Chondrocyte (in vitro differentiated cells): Measurements from ENCODE around the gene LIMK2. TPM values are rescaled to one million over a fixed set of nuclear protein-coding genes. Genes with fewer than 3 reads are reported as not detected.

Experiments
- DNase-seq: peaks from one replicate; pipeline ENCODE4 v3.0.0; 2021; ENCODE audit warnings: mixed read lengths, low spot score
- H3K27ac Mint-ChIP-seq: one replicate; pipeline ENCODE4 v1.8.0; 2021; ENCODE audit warnings: mild to moderate bottlenecking, moderate library complexity, mixed read lengths; ENCODE audit not compliant: unreplicated experiment
- H3K27me3 Mint-ChIP-seq: 2 replicates; pipeline ENCODE4 v1.8.0; 2021; ENCODE audit warnings: low read depth, mixed read lengths
- H3K36me3 Mint-ChIP-seq: 2 replicates; pipeline ENCODE4 v1.8.0; 2021; ENCODE audit warnings: low read depth, mixed read lengths
- H3K4me1 Mint-ChIP-seq: 2 replicates; pipeline ENCODE4 v1.8.0; 2021; ENCODE audit warnings: low read depth, mild to moderate bottlenecking, mixed read lengths
- H3K4me3 Mint-ChIP-seq: one replicate; pipeline ENCODE4 v1.8.0; 2021; ENCODE audit warnings: mild to moderate bottlenecking, moderate library complexity, mixed read lengths; ENCODE audit not compliant: unreplicated experiment
- H3K9me3 Mint-ChIP-seq: 2 replicates; pipeline ENCODE4 v1.8.0; 2021; ENCODE audit warnings: low read depth, mixed read lengths
- total RNA-seq: library from RNA; stranded (reverse); gene quantifications from 3 replicates; pipeline ENCODE4 v1.2.1, GENCODE V29; 2021
- TF ChIP-seq, protein P1 (sequence below): fragments of 200-600 bp; sonication (generic); IDR thresholded peaks from 2 replicates; pipeline ENCODE4 v1.5.0; 2021; ENCODE audit warnings: antibody characterized with exemption, mild to moderate bottlenecking, moderate library complexity

The LIMK2 gene
- total RNA-seq, 1 donor from 2014 or later = 58.6 TPM

- peaks cover 54% of the 10 kb centered on the region for H3K4me1 Mint-ChIP-seq
- H3K27ac Mint-ChIP-seq = peak overlapping the region; percentile 78
- H3K36me3 Mint-ChIP-seq = peaks cover 7% of the 10 kb centered on the region
- no peak for DNase-seq
- TF ChIP-seq, protein P1, sequence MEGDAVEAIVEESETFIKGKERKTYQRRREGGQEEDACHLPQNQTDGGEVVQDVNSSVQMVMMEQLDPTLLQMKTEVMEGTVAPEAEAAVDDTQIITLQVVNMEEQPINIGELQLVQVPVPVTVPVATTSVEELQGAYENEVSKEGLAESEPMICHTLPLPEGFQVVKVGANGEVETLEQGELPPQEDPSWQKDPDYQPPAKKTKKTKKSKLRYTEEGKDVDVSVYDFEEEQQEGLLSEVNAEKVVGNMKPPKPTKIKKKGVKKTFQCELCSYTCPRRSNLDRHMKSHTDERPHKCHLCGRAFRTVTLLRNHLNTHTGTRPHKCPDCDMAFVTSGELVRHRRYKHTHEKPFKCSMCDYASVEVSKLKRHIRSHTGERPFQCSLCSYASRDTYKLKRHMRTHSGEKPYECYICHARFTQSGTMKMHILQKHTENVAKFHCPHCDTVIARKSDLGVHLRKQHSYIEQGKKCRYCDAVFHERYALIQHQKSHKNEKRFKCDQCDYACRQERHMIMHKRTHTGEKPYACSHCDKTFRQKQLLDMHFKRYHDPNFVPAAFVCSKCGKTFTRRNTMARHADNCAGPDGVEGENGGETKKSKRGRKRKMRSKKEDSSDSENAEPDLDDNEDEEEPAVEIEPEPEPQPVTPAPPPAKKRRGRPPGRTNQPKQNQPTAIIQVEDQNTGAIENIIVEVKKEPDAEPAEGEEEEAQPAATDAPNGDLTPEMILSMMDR = peak; percentile 39
- H3K4me3 Mint-ChIP-seq = no peak overlapping the region
- H3K27me3 Mint-ChIP-seq = no peaks in the 10 kb centered on the region
- peaks cover 2% of the 10 kb centered on the region for H3K9me3 Mint-ChIP-seq
Measured at GRCh38 chr22:31177420-31178162, 34.5 kb upstream of the LIMK2 start.

GRCh38 chr22:31178859-31179258 lies 33.2 kb upstream of the LIMK2 start:
- no peak overlapping the region for H3K27ac Mint-ChIP-seq
- H3K36me3 Mint-ChIP-seq = peaks cover 7% of the 10 kb centered on the region
- no peaks in the 10 kb centered on the region for H3K27me3 Mint-ChIP-seq
- TF ChIP-seq, protein P1 = no peak
- H3K9me3 Mint-ChIP-seq = peaks cover 2% of the 10 kb centered on the region
- H3K4me3 Mint-ChIP-seq = no peak overlapping the region
- H3K4me1 Mint-ChIP-seq = peaks cover 42% of the 10 kb centered on the region
- DNase-seq = no peak

DNA sequence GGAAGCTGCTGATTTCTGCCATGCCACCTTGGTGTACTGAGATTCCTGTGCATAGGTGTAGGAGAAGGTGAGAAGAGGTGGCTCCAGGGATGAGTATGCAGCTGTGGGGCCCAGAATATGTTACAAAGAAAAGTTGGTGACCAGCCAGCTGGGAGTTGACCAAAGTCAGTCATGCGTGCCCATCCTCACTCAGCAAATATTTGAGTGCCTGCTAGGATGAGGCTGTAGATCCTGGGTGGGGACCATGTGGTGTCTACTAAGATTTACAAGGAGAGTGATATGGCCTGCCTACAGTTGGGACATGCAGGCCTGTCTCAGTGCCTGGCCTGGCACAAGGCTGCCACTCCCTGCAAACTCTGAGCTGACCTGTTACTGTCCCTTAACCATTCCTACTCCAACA lies 32.8 kb upstream of the LIMK2 start:
- H3K4me1 Mint-ChIP-seq = peaks cover 39% of the 10 kb centered on the region
- H3K36me3 Mint-ChIP-seq = peaks cover 7% of the 10 kb centered on the region
- H3K4me3 Mint-ChIP-seq = no peak overlapping the region
- DNase-seq = no peak
- no peak overlapping the region for H3K27ac Mint-ChIP-seq
- TF ChIP-seq, protein P1 = no peak
- H3K9me3 Mint-ChIP-seq = peaks cover 2% of the 10 kb centered on the region
- no peaks in the 10 kb centered on the region for H3K27me3 Mint-ChIP-seq

DNA sequence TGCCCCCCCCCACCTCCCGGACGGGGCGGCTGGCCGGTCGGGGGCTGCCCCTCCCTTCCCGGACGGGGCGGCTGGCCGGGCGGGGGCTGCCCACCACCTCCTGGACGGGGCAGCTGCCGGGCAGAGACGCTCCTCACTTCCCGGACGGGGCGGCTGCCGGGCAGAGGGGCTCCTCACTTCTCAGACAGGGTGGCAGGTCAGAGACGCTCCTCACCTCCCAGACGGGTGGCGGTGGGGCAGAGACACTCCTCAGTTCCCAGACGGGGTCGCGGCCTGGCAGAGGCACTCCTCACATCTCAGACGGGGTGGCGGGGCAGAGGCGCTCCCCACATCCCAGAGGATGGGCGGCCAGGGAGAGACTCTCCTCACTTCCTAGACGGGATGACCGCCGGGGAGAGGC lies 28.1 kb upstream of the LIMK2 start:
- DNase-seq = no peak
- peaks cover 8% of the 10 kb centered on the region for H3K36me3 Mint-ChIP-seq
- TF ChIP-seq, protein P1 = no peak

GRCh38 chr22:31185056-31185455 lies 27.0 kb upstream of the LIMK2 start:
- H3K27ac Mint-ChIP-seq = peak overlapping the region; percentile 81
- H3K36me3 Mint-ChIP-seq = peaks cover 8% of the 10 kb centered on the region
- H3K4me3 Mint-ChIP-seq = no peak overlapping the region
- H3K27me3 Mint-ChIP-seq = no peaks in the 10 kb centered on the region
- DNase-seq = no peak
- H3K4me1 Mint-ChIP-seq = peaks cover 12% of the 10 kb centered on the region
- H3K9me3 Mint-ChIP-seq = peaks cover 2% of the 10 kb centered on the region
- TF ChIP-seq, protein P1 = no peak

More for the DNA sequence above, 28.1 kb upstream of the LIMK2 start:
- H3K27ac Mint-ChIP-seq = peak overlapping the region; percentile 75
- H3K27me3 Mint-ChIP-seq = no peaks in the 10 kb centered on the region
- H3K4me1 Mint-ChIP-seq = peaks cover 20% of the 10 kb centered on the region
- no peak overlapping the region for H3K4me3 Mint-ChIP-seq
- H3K9me3 Mint-ChIP-seq = peaks cover 2% of the 10 kb centered on the region
